GM19372 (cell line): ENCODE measurements around the gene PWP2.
A peak's percentile ranks its signal among the peaks of the same experiment; 100 is the strongest.
"Not testable (repeated sequence)": the region's sequence is repeated elsewhere in the genome, so short reads cannot be mapped to it uniquely, and the experiment has no call there.

Experiments used
- ATAC-seq: cut with Tn5 transposase; IDR thresholded peaks from one replicate; pipeline ENCODE4 v1.9.1; 2021; ENCODE audit warnings: mild to moderate bottlenecking, low read depth, moderate library complexity; ENCODE audit not compliant: unreplicated experiment

Gene PWP2

GRCh38 chr21:44159349-44160297 lies 52.4 kb downstream of the PWP2 start:
- not testable (repeated sequence) for ATAC-seq

DNA sequence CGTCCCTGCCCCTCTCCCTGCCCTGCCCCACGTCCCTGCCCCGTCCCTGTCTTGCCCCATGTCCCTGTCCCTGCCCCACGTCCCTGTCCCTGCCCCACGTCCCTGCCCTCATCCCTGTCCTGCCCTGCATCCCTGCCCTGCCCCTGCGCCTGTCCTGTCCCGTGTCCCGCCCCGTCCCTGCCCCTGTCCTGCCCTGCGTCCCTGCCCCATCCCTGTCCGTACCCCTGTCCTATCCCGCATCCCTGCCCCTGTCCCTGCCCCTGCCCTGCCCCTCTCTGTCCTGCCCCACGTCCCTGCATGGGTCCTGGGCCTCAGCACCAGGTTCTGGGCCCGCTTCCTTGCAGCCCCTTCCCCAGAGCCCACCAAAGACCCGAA lies 53.1 kb downstream of the PWP2 start:
- ATAC-seq = not testable (repeated sequence)

DNA sequence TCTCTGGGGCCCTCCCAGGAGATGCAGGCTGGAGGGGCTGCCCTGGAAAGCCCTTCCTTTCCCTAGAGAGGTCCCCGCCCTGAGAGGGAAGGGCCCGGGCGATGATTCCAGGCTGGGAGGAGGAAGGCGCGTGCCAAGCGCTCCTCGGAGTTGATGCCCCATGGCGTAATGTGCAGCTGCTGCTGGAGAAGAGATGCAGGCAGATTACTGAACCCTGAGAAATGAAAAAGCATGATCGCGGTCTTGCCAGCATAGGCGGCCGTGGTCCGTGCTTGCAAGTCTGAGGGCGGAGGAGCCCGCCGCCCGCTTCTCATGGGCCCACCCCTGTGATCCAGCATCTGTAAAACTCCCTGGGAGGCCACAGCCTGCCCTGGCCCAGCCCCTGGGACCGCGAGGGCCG lies 53.6 kb downstream of the PWP2 start:
- ATAC-seq = not testable (repeated sequence)

GRCh38 chr21:44163167-44163653 lies 56.0 kb downstream of the PWP2 start:
- not testable (repeated sequence) for ATAC-seq

GRCh38 chr21:44165933-44166332 lies 58.7 kb downstream of the PWP2 start:
- ATAC-seq = not testable (repeated sequence)

GRCh38 chr21:44167527-44167926 lies 60.3 kb downstream of the PWP2 start:
- ATAC-seq = not testable (repeated sequence)

- not testable (repeated sequence) for ATAC-seq
Observed at GRCh38 chr21:44170326-44170725, 63.1 kb downstream of the PWP2 start.

- not testable (repeated sequence) for ATAC-seq
Observed at GRCh38 chr21:44170863-44171262, 63.7 kb downstream of the PWP2 start.

- not testable (repeated sequence) for ATAC-seq
Observed at GRCh38 chr21:44171962-44172572, 64.9 kb downstream of the PWP2 start.

DNA sequence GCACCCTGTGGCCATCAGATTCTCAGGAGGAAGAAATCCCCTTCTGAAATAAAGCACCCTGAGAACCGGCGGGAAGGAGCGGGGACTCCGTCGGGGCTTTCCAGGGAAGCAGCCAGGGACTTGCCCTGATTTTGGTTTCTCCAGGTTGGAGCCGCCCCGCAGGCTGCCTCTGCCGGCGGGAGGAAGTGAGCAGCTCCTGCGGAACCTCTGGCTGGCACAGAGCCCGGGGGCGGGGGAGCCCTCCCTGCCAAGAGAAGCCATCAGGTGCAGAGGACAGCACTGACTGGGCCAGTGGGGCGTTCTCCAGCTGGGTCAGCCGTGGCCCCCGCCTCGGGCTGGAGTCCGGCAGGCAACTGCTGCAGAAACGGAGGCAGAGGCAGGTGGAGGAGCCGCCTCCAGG lies 65.5 kb downstream of the PWP2 start:
- not testable (repeated sequence) for ATAC-seq

DNA sequence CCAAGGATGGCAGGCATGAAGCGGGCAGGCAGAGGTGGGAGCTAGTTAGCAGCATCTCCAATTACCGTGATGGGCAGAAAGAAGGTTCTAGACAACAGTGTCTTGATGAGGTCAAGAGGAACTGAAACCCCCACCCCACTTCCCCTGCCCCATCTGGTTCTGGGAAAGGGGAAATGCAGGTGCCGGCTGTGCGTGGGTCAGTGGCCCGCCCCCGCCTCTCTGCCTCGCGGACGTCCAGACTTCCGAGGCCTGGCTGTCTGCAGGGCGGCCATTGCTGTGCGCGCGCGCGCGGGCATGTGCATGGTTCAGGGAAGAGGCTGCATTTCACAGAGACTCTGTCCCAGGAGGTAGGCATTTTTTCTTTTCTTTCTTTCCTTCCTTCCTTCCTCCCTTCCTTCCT lies 68.0 kb downstream of the PWP2 start:
- peak; percentile 61 for ATAC-seq

DNA sequence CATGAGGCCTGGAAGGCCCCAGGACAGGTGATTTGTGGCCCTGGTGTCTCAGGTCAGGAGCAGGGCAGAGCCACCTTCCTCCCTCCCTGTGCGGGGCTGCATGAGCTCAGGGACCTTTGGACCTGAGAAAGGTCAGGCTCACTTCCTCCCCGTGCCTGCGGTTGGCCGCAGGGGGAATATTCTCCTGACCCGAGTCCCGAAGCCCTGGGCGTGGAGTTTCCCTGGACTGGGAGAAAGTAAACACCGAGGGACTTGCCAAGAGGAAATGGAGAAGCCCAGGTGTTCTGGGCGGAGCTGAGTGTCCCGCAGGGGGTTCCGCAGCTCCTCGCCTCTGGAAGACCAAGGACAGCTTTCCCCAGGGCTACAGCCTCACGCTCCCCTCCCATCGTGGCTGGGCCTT lies 68.9 kb downstream of the PWP2 start:
- ATAC-seq = not testable (repeated sequence)
